C1 segment of cervical spinal cord (tissue), 14 donors: ENCODE results near the gene NOL3.

Experiments
- DNase-seq, 14 donors: peaks; one replicate each; lab custom pipeline; 2025; lab: John Stamatoyannopoulos, UW

NOL3 gene

GRCh38 chr16:67154578-67155294, 15.6 kb upstream of the NOL3 start:
- DNase-seq = no peak

GRCh38 chr16:67155295-67156142, 14.8 kb upstream of the NOL3 start:
- peak in 11 of 14 donors; percentile 22 to 87 (median 44) for DNase-seq

DNA sequence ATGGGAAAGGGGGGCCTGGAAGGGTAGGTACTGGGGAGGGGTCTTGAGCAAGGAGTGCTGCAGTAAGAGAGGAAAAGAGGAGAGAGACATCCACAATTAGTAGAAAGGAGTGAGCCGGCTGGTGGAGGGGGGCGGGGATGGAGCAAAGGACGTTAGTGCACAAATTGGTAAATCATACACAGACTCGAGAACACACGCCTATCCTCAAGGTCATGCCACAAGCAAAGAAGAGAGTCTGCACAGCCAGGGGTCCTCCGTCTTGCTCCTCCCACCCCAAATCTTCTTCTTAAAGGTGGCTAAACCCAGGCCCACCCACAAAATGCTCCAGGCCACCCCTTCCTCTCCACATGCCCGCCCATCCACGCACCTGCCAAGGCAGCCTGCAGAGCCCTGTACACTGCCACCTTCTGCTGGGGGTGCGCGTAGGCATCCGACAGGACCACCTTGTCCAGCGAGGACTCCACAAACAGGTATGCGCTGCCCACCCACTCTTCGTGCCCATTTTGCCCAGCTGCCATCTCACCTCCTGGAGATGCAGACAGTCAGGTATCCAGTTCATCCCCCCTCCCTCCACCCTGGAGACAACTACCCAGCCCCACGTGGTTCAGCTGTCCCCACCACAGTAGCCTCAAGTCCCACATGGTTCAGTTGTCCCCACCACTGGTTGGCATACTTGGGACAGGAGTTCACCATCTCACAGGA, 14.0 kb upstream of the NOL3 start:
- no peak for DNase-seq

GRCh38 chr16:67157106-67157748, 13.1 kb upstream of the NOL3 start:
- no peak for DNase-seq

GRCh38 chr16:67157892-67158635, 12.3 kb upstream of the NOL3 start:
- no peak for DNase-seq

DNA sequence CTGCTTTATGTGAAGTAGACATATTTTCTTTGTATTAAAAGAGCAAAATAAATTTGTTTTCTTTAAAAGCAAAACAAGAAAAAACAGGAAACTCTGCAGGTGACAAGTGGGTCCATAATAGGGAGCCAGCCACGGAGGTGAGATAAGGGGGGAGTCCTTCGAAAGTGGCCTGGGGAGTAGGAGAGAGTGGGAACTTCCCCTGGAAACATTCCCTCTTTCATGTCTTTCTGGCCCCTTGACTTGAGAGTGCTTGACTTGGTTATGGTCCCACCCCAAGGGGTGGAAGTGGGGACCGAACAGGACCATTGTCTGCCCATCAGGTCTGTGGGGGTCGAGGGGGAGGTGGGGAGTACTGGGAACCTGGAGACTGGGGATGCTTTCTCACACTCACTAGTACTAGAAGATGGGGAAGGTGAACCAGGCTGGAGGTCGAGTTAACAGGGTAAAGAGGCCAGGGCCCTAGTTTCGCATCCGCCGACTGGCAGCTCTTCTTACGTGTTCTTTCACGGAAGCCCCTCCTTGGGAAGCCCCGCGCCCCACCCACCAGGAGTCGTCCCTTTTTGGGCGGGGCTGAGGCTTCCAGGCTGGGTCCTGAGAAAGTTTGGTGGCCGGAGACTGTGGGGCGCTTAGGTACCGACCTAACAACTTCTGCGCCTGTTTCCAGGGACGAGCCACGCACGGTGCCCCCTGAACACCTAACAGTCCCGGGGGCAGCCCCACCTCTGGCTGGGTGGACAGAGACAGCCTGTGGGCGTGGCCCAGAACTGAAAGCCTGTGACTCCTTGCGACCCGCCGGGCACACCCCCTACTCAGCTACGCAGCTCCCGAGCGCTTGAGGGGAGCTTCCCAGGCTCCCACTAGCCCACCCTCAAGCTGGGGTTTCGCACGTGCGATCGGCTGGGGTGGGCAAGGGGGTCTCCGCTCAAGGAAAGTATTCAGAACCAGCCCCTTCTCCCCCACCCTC, 11.4 kb upstream of the NOL3 start:
- no peak for DNase-seq

DNA sequence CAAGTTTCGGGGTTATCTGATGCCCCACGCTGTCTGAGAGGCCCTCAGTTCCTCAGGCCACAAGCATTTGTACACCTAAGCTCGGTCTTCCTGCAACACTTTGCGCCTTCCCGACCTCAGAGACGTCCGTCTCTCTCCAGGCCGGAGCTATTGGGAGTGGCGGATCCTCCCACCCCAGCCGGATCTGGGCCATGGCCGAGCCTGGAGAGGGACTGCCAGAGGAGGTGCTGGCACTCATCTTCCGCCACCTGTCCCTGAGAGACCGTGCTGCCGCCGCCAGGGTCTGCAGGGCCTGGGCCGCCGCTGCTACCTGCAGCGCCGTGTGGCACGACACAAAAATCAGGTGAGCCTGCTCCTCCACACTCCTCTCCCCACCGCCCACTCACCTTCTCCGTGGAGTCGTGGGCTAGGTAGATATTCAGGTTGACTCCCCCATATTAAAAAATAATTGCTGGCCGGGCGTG, 8.7 kb upstream of the NOL3 start:
- peak in 1 of 14 donors; percentile 76 for DNase-seq

DNA sequence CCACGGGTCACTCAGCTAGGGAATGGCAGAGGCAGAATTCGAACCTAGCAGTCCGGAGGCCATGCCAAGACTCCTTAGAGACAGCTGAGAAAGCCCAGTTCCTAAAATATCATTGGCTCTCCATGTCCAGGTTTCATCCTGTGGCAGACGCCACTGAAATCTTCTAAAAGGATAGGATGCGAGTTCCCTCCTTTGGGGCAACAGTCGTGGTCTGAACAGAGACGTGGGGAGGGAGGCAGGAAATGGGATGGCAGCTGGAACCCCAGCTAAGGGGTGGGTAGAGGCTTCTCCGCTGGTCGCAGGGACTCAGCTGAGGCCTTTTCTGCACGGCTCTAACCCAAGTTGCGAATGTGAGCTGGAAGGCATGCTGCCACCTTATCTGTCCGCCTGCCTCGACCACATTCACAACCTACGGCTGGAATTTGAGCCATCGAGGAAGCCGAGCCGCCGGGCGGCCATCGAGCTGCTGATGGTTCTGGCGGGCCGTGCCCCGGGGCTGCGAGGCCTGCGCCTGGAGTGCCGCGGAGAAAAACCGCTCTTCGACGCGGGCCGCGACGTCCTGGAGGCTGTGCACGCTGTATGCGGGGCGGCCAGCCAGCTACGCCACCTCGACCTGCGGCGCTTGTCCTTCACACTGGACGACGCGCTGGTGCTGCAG, 7.7 kb upstream of the NOL3 start:
- peak in 1 of 14 donors; percentile 19 for DNase-seq

GRCh38 chr16:67163164-67163998, 7.0 kb upstream of the NOL3 start:
- DNase-seq = peak in 7 of 14 donors; percentile 34 to 88 (median 56)

GRCh38 chr16:67163999-67164558, 6.3 kb upstream of the NOL3 start:
- peak in 1 of 14 donors; percentile 76 for DNase-seq

DNA sequence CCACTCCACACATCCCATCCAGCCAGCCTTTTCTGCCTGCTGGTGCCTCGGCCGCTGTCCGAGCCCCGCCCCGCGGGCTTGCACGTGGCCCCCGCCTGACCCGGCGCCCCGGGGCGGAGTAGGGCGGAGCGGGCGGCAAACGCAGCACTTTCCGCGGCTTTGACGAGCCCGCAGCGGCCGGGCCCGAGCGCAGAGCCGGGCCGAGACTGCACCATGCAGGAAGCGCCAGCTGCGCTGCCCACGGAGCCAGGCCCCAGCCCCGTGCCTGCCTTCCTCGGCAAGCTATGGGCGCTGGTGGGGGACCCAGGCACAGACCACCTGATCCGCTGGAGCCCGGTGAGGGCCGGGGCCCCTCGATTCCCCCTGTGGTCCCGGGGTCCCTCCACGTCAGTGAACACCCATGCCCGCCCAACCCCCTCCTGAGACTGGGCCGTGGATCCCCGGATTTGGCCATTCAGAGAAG, 5.7 kb upstream of the NOL3 start, which contains the start of gene HSF4:
Gene HSF4 (plus strand): TSS at position 147 of the 463 bp plus-strand sequence. CDS start 67 bp downstream, at position 214.
- DNase-seq = peak in 5 of 14 donors; percentile 23 to 76 (median 37)

DNA sequence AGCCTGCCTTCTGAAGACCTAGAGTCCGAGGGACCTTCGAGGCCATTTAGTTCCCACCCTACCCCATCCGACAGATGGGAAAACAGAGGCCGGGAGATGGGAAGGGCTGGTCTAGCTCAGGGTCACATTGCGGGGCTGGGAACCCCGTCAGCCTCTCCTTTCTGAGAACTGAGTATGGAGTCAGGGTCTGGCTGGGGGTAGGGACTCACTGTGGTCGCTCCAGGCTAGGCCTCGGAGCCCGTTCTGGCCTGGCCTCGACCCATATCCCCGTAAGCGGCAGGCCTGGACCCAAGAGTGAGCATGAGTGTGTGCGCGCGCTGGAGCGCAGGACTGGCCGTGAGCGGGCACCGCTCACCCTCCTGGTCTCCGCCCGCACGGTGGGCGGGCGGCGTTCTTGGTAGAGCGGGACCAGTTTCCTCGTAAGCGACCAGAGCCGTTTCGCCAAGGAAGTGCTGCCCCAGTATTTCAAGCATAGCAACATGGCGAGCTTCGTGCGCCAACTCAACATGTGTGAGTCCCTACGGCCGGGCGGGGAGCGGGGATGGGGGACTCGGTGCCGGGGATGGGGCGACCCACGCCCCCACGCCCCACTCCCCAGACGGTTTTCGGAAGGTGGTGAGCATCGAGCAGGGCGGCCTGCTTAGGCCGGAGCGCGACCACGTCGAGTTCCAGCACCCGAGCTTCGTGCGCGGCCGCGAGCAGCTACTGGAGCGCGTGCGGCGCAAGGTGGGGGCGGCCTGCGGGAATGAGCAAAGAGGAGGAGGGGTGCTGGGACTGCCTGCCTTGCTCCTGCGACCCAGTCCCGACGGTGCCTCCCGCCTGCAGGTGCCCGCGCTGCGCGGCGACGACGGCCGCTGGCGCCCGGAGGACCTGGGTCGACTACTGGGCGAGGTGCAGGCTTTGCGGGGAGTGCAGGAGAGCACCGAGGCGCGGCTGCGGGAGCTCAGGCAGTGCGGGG, 4.9 kb upstream of the NOL3 start:
- DNase-seq = no peak

DNA sequence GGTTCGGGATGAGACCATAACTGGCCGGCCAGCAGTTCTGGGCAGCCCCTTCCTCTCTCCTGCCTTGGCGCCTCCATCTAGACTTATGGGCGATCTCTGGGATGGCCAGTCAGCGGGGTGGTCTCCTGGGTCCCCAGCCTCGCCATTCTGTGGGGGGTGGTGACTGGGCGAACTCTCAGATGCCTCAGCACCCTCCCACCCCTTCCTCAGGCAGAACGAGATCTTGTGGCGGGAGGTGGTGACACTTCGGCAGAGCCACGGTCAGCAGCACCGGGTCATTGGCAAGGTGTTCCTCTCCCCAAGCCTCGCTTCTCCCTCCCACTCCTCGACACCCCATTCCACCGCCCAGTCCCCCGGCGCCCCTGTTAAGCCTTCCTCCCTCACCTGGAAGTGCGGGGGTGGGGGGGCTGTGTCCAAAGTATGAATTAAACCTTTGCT, 4.2 kb upstream of the NOL3 start:
- no peak for DNase-seq

- DNase-seq = no peak
Measured at GRCh38 chr16:67166598-67167168, 3.7 kb upstream of the NOL3 start.

- DNase-seq = no peak
Measured at GRCh38 chr16:67167588-67167987, 2.8 kb upstream of the NOL3 start.

DNA sequence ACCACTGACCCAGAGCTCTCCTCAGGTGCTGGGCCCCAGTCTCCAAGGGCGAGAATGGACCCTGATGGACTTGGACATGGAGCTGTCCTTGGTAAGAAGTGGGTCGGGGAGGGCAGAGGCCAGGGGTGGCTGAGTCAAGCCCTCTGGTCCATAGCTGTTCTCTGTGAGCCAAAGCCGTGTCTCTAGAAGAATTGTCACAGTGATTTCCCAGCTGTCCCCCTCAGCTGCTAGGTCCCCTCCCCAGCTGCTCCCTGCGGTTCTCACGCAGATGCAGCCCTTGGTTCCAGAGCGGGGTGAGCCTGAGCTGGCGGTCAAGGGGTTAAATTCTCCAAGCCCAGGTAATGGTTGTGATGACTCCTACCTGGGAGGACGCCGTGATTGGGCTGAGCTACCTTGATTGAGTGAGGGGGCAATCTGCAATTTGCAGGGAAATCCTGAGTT, 1.3 kb upstream of the NOL3 start:
- no peak for DNase-seq
